WERI-Rb-1 (cell line): ENCODE measurements around the gene KRT14.

Source experiments
- DNase-seq: peaks from one replicate; pipeline ENCODE4 v3.0.0-alpha.2; 2020
- H3K27ac ChIP-seq: fragments of 250-450 bp; sonication (Bioruptor Pico); 2 replicates; pipeline ENCODE4 v1.5.1; 2020; ENCODE audit warnings: mild to moderate bottlenecking, moderate library complexity
- H3K27me3 ChIP-seq: fragments of 250-450 bp; sonication (Bioruptor Pico); 2 replicates; pipeline ENCODE4 v1.5.1; 2021; ENCODE audit warnings: mild to moderate bottlenecking, low read depth, moderate library complexity; ENCODE audit not compliant: insufficient read depth, severe bottlenecking
- H3K36me3 ChIP-seq: fragments of 250-450 bp; sonication (Bioruptor Pico); 2 replicates; pipeline ENCODE4 v1.5.1; 2020; ENCODE audit warnings: mild to moderate bottlenecking, moderate library complexity
- H3K4me3 ChIP-seq: 2 replicates; pipeline ENCODE4 v1.5.1; 2011; ENCODE audit warnings: low read depth, mild to moderate bottlenecking, control low read depth, low read length
- H3K9me3 ChIP-seq: fragments of 250-450 bp; sonication (Bioruptor Pico); 2 replicates; pipeline ENCODE4 v1.5.1; 2021; ENCODE audit warnings: mild to moderate bottlenecking, moderate library complexity; ENCODE audit not compliant: severe bottlenecking
- TF ChIP-seq, protein P1 (sequence below): IDR thresholded peaks from 2 replicates; pipeline ENCODE4 v1.5.1; 2011; ENCODE audit warnings: low read depth, mild to moderate bottlenecking, control low read depth, inconsistent platforms, low read length

The KRT14 gene

DNA sequence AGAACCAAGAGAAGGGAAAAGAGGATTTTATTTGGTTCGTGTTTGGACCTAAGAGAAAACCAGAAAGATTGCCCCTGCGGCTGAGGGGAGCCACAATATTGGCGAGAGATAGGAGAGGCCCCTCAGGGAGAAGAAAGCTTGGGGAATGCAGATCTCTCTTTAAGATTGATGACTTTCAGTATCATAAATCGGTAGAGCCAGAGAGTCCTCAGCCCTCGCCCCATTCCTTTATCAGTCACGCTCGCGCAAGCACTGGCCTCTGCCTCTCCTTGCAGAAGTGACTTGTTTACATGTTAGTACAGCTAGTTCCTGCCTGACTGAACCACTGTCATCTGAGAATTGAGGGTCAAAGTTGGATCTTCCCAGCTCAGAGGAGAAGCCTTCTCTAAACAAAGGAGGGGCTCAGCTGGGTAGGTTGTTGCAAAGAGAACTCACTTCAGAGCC is 37.1 kb downstream of the KRT14 start:
- H3K9me3 ChIP-seq, result peaks cover 12% of the 10 kb centered on the region
- H3K4me3 ChIP-seq, result no peak overlapping the region
- TF ChIP-seq, protein P1, sequence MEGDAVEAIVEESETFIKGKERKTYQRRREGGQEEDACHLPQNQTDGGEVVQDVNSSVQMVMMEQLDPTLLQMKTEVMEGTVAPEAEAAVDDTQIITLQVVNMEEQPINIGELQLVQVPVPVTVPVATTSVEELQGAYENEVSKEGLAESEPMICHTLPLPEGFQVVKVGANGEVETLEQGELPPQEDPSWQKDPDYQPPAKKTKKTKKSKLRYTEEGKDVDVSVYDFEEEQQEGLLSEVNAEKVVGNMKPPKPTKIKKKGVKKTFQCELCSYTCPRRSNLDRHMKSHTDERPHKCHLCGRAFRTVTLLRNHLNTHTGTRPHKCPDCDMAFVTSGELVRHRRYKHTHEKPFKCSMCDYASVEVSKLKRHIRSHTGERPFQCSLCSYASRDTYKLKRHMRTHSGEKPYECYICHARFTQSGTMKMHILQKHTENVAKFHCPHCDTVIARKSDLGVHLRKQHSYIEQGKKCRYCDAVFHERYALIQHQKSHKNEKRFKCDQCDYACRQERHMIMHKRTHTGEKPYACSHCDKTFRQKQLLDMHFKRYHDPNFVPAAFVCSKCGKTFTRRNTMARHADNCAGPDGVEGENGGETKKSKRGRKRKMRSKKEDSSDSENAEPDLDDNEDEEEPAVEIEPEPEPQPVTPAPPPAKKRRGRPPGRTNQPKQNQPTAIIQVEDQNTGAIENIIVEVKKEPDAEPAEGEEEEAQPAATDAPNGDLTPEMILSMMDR, result no peak
- DNase-seq, result no peak
- no peaks in the 10 kb centered on the region for H3K36me3 ChIP-seq
- no peak overlapping the region for H3K27ac ChIP-seq
- no peaks in the 10 kb centered on the region for H3K27me3 ChIP-seq

DNA sequence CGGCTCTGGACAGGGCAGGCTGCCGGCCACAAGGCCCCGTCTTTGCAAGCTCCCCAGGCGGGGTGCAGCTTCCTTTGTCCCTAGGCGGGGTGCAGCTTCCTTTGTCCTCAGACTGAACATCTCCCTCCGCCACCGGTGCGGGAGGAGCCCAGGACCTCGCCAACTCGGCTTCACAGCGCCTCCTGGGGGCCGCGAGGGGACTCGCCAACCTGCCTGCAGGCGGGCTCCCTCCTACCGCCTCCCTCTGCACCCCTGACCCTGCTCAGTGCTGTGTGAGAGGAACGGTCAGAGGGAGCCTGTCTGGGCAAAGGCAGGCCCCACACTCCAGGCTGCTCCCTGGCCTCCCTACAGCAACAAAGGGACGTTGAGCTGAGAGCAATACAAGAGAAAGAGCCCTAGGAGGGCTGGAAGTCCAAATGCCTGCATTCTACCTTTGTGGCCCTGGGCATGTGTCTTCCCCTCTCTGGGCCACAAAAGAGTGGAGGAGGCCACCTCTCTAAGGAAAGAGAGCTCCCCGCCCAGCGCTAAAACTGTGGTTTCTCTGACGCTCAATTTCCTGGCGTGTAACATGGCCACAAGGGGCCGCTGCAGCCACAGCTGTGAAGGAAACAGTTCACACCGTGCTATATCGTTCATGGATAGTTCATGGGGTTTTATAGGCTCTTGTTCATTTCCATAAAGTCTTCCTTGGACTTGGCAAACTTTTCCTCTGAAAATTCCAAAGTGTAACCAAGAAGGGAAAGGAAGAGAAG is 37.7 kb downstream of the KRT14 start:
- peaks cover 12% of the 10 kb centered on the region for H3K9me3 ChIP-seq
- no peaks in the 10 kb centered on the region for H3K36me3 ChIP-seq
- H3K4me3 ChIP-seq, result peak overlapping the region; percentile 3
- TF ChIP-seq, protein P1, result peak; percentile 98
- peak overlapping the region; percentile 66 for H3K27ac ChIP-seq
- DNase-seq, result peak; percentile 94
- no peaks in the 10 kb centered on the region for H3K27me3 ChIP-seq

DNA sequence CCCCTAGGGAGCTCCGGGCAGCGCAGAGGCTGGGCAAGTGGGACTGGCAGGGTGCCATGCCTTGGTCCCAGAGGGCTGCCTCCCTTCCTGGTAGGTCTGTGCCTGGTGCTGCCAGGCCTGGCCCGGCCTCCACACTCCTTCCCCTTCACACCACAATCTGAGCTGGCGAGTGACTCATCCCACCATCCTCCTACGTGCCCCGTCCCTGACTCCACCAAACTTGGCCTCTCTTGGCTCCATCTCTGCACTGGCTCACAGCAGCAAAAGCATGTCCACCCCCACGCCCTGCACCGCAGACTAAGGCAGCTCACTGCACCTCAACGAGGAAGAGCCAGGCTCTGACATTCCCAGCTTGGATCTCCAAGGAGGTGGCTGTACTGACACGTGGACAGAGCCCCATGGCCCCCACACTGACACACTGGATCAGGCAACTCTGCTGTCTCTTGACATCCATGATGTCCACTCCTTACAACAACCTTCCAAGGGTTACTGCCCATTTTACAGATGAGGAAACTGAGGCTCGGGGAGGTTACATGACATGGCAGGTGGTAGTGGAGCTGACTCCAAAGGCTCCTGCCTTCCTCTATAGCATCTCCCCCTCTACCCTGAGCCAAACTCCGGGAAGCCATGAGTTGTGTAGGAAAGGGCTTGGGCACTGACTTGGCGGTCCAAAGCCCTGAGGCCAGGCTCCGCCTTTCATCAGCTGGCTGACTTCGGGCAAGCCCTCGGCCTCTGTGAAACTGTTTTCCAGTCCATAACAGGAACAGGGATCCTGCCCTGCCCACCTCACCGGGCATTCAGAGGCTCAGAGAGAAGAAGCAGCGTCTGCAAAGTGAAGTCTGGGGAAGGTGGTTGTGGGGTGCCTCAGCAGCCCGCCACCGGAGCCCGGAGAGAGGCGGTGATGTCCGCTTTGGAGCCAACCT is 38.5 kb downstream of the KRT14 start:
- H3K4me3 ChIP-seq, result no peak overlapping the region
- no peaks in the 10 kb centered on the region for H3K36me3 ChIP-seq
- no peak for DNase-seq
- H3K27ac ChIP-seq, result peak overlapping the region; percentile 66
- TF ChIP-seq, protein P1, result no peak
- H3K9me3 ChIP-seq, result peaks cover 12% of the 10 kb centered on the region
- no peaks in the 10 kb centered on the region for H3K27me3 ChIP-seq

DNA sequence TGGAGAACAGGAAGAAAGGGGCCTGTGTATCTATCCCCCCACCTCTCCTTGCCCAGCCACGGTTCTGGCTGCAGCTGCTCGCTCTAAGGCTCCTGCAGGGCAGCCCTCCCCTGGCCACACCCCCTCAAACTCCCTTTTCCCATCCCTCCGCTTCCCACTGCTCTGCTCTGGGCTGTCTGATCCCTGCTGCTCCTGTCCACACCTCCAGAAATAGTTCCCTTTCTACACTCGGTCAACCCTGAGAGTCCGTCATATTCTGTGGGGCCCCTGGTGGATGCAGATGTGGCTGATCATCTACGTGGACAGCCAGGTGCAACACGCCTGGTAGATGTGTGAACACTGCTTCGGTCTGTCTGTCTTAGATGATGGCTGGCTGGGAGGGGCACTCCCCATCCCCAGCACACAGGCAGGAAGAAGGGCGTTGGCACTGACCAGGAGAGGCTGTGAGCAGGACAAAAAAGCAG is 39.3 kb downstream of the KRT14 start:
- no peaks in the 10 kb centered on the region for H3K36me3 ChIP-seq
- no peak overlapping the region for H3K4me3 ChIP-seq
- no peak for DNase-seq
- no peak overlapping the region for H3K27ac ChIP-seq
- TF ChIP-seq, protein P1, result no peak
- H3K9me3 ChIP-seq, result peaks cover 12% of the 10 kb centered on the region
- no peaks in the 10 kb centered on the region for H3K27me3 ChIP-seq

DNA sequence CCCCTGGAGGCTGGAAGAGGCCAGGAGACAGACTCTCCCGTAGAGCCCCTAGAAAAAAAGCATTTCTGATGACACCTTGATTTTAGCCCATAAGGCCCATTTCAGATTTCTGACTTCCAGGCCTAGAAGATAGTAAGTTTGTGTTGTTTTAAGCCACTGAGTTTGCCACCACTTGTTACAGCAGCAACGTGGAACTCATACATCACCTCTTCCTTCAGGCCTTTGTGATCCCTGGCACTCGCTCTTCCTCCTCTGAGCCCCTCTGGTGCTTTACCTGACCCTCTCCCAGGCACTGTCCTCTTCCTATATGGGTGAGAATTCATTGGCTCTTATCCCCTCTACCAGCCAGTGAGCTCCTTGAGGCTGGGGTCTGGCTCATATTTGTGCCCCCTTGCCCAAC is 39.9 kb downstream of the KRT14 start:
- Histone ChIP-seq H3K9me3 (peaks cover 12% of the 10 kb centered on the region), H3K36me3 (no peaks in the 10 kb centered on the region), H3K27me3 (no peaks in the 10 kb centered on the region), H3K4me3 (no peak overlapping the region), H3K27ac (no peak overlapping the region)
- TF ChIP-seq, protein P1, result no peak
- DNase-seq, result no peak
